HG03103 (cell line): ENCODE data around the gene INSIG2.
A peak's percentile ranks its signal among the peaks of the same experiment; 100 is the strongest.

ENCODE experiments used
- ATAC-seq: cut with Tn5 transposase; IDR thresholded peaks from one replicate; pipeline ENCODE4 v1.9.1; 2021; ENCODE audit warnings: low read depth; ENCODE audit not compliant: unreplicated experiment

INSIG2 gene

DNA sequence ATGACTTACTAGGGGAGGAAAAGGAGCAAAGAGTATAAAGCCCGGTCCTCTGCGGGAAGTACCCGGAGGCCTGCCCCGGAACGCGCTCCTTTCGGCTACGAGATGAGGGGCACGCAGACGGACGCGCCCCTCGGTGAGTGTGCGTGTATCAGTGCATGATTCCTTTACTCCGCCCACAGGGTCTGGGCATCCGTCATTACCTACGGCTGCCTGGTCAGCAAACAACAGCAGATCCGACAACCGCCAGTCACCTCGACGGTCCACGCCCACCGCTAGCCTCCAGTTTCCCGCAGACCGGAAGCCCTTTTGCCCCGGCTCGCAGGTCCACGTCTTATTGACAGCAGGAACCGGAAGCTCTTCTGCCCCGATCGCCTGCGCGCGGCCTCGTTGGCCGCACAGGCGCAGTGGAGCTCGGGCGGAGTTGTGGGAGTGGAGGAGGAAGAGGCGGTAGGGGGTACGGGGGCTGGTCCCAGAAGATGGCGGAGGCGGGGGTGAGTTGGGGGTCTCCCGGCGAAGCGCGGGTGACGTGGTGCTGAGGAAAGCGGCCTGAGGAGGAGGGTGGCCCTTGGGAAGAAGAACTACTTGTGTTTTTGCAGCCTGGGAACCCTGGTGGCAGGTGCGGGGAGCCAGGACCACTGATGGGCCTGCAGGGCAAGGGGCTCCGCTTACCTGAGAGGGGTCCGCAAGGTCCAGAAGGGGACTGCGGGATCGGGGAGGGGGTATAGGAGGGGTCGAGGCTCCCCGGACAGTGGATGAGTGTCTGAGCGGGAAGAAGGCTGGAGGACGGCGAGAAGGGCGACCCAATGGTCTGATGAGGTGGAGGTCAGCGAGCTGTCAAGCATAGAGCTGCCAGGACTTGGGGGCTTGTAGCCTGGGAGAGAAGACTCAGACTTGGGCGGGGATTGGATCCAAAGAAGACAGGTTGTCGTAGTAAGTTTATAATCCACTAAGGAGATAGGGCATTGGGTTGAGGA, at the start of gene INSIG2:
Gene INSIG2 (plus strand): TSS at position 421 of the 974 bp plus-strand sequence. CDS start 8,086 bp downstream, outside the sequence.
- peak; percentile 92 for ATAC-seq

DNA sequence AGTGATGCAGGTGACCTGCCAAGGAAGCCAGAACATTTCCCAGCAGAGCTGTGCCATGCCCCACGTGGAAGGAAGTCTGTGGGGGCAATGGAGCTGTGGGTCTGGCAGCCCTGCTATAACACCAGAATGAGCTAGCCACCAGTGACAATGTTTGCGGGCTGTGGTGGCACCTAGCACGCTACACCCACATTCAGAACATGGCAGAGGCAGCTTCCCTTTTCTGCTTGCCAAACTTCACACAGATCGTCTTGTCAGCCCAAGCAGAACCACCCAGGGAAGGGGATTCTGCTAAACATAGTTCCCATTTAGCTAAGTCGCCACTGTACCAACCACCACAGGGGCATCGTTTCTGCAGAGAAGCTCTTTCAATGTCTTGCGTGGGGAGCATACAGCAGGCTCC, 47.4 kb upstream of the INSIG2 start:
- no peak for ATAC-seq

DNA sequence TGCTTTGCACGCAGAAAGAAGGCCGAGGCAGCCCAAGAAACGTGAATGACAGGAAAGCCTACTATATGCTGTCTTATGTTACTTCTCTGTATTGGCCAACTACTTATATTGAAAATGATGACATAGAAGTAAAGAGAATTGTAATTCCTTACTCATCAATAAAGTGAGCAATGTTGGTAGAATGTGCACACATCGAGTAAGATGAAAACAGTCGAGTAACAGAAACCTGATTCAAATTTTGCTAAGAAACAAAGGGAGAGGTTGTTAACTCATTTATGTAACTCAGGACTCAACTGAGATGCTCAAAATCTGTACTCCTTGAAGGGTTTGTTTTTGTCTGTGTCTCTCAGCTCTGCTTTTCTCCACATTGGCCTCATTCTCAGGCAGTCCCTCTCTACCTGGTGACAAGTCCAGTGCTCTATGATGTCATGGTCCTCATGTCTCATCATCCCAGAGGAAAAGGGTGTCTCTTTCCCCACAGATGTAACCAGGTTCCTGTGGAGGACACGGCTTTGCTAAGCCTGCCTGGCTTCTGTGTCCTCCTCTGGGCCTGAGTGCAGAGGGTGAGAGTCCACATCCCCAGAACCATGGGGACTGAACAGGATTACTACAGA, 44.1 kb upstream of the INSIG2 start:
- no peak for ATAC-seq

DNA sequence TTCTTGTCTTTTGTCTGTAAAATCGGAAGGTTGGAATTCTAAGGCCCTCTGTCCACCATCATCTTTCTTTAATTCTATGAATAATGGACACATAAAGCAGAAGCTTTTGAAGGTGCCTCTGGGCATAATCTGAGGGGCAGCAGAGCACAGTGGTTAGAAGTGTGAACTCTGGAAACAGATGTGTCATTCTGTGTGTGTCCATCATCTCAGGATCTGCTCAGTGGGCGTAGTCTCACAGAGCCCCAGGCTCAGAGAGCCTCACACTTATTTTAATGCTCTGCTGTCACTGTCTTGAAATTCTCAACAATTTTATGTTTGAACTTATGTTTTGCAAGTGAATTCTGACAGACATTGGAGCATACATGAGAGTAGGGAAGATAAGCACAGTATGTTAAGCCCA, 43.4 kb upstream of the INSIG2 start:
- no peak for ATAC-seq

DNA sequence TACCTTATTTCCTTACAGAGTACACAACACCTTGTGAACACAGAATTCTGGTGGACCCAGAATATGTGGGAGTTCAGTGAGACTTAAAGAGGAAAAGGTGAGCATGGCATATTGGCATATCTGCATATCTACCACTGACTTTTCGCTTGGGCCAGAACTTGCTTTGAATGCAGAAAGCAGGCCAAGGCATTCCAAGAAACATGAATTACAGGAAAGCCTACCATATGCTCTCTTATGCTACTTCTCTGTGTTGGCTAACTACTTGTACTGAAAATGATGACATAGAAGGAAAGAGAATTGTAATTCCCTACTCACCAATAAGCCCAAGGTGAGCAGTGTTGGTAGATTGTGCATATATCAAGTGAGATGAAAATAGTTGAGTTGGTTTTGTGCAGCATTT, 43.0 kb upstream of the INSIG2 start:
- ATAC-seq, result no peak

DNA sequence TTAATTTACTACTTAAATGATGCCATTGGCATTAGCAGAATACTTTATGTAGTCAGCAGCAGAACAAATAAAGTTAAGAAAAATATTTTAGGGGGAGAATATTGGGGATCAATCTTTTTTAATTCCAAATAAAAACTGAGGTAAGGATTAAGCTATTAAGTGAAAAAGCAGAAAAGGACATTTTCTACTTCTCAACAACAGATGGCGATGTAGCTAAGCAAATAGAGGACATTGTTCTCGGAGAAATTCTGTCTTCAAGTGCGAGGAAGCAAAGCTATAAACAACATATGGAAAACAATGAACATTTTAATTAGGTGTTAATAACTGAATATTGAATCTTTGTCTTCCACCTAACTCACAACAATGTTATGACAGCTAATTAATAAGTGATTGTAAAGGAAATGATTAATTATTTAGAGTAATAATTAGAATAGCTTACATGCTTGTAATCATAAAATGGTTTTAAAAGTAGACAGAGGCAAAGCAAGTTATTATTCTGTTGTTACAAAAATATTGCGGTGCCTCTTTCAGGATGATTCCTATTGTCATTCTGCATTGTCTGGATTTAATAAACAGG, 41.5 kb upstream of the INSIG2 start:
- ATAC-seq, result no peak

DNA sequence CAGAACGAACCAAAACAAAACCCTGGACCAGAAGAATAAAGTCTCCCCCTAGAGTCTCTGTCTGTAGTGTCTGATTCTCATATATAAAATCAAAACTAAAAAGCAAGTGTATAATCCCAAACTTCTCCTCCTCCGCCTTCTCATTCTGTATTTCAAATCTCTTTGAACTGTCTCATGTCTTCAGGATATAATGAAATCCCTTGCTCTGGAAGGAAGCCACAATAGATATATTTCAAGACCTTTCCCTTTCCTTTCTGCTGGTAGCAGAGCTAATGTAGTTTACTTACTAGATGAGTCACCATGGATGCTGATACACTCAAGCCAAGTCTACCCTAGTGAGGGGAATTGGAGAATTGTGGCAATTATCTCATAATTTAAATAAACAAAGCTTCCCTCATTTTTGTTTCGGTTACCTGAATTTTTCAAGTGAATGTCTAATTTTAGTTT, 40.9 kb upstream of the INSIG2 start:
- no peak for ATAC-seq

DNA sequence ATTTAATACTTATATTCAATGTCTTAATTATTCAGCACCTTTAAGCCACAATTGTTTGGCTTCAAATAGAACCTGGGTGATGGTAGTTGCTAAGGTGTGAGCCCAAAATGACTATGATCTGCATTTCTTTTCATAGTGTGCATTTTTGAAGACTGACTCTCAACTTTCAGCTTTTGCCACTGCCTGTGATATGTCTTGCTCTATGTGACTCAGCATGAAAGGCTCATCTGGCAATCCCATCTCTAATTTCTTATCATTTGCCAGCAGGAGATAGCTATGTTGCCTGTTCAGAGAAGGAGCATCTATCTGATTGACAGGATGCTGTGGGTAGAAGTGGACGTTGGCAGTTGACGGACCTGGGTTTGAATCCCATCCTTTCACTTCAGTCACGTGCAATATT, 39.9 kb upstream of the INSIG2 start:
- ATAC-seq, result no peak

DNA sequence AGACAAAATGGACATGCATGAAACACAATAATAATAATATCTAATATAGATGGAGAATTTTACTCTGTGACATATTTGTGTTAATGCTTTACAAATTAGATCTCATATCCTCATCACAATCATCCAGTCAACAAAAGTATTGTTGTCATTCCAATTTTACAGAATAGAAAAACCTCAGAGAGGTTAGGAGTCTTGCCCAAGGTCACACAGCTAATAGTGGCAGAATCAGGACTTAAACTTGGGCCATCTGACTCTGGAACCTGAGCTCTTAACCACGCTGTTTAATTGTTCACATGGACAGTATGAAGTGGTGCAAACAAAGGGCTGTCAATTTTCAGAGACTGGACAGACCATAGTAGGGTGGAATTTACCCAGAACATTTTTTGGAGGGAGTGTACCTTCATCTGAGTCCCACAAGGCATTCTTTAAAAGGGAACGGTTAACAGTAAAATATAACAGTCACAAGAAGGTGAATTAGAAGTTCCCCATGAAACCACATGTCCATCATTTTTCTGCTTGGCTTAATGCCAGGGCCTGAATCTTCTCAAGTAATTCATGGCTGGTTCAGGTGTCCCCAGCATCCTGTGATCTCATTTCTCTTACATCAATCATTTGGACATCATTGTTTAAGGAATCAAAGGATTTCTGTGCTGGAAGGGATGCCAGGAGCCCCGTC, 39.0 kb upstream of the INSIG2 start:
- ATAC-seq, result no peak

DNA sequence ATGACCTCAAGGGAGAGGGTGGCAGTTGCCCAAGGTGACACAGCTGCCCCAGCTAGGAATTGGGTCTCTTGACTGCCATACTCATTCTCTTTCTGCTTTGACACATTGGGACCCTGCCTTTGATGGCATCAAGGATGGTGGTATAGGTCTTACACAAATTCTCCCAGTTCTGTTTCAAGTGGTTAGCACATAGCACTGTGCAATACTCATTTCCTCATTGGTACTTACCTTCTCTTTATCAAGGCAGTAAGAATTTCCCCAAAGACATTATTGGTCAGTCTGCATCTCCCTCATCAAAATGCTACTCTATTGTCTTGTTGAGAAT, 38.5 kb upstream of the INSIG2 start:
- no peak for ATAC-seq

DNA sequence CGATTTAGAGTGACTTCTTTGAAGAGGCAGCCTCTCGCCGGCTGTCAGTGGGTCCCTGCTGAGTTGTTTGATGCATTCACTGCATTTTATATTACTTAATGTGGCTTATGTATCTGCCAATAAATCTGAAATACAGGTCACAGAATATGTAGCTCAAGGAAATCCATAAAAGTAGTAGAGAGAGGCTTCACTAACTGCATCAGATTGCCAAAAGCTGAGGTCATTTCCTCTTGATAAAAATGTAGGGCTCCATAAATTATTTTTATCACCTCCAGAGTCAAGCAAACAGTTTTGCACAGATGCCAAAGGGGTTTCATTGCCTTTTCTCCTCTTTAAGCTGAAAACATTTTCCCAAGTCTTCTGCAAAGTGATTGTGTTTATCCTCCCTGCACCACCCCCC, 37.9 kb upstream of the INSIG2 start:
- ATAC-seq, result no peak

DNA sequence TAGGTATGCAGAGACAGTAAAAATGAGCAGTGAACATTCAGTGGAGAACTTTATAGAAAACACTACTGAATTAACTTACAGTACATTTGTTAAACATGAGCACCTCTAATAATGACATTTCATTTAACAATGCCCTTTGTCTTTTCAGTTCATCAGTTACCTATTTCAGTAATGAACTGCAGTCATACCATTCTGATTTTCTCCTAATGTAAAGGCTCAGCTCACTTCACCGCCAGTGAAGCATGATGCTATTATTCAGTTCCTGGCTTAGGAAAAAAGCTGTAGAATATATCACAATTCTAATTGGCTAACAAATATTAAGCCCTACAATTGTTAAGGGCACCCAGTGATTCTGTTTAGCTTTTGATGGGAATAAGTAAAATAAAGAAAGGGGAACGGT, 37.3 kb upstream of the INSIG2 start:
- ATAC-seq, result no peak

DNA sequence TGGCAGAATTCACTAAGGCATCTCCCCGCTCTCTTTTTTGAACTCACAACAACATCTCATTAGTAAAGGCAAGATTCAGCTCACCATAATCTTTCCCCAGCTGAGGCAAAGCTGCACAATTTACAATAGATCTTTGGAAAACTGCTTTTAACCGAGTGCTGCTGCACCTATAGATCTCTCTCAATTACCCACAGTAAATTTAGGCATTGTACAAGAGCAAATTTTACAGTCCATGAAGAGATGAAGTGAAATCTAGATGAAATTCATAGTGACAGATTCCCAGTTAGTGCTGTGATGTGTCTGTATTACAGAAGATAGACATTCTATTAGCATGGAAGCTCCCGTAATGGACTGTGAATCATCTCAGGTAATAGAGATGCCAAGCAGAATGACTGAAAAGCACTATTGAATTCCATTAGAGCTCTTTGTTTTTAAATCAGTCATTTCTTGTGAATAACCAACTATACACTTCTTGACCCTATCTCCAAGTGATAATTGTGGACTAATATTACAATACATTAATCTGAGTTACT, 36.4 kb upstream of the INSIG2 start:
- ATAC-seq, result no peak

DNA sequence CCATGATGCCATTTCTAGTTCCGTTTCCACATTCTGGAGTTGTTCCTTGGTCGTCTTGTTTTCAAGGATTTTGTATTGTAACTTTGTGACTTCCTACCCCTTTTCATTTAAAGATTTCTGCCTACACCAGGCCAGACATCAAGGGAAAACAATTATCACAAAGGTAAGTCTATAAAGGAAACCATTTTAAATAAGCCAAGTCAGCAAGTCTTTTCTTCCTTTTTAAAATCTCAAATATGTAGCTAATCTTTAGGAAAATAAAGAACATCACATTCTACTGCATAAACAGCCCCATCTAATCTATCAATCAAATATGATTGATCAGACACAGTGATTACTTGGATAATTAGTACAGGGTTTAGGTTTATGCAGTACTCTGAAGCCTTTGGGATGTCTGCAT, 35.8 kb upstream of the INSIG2 start:
- ATAC-seq, result no peak

DNA sequence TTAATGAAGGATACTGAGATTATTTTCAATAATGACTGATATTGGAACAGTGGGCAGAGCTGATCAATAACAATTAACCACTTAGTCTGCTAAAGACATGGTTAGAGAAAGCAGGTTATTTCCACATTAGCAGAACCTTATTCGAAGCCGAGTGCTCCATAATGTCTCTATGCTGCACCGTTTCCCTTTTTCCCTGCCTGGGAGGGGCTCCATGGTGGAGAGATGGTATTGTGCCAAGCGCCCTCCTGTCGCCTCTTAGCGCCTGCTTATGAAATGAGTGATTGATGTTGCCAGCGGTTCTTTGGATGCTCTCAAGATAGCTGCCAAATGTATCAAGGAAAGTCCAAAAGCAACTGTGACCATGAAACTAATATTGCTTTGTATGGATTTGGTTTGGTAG, 34.6 kb upstream of the INSIG2 start:
- ATAC-seq, result no peak

DNA sequence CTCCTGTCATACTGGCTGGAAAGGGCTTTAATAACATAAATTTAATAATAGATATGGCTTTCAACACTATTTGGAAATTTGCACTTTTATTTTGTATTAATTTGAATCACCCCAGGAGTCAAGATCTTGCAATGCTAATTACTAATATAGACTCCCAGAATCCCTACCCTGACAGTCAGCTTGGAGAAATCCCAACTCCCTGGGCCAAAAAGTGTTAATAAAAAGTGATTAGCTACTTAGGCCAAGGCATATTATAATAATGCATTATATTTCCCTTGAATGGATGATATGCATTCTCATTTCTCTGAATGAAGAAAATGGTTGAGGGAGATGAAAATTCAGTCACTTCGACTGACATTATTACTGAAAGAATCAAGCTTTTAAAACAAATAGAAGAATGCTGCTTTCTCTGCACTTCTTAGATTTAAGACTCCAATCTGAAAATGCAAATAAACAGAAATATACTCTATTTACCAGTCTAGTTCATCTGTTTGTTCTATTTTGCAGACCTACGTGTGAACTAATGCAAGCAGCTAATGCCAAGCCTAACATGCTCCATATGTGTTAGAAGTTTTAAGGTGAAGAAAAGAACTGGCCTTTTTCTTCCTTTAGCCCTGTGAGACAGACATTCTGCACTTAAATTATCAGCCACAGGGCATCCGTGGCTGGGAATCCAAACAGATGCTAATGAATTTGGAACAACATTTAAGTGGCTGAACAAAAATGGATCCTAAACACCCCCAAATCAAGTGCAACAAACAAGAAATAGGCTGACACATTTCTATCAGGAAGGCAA, 33.9 kb upstream of the INSIG2 start:
- no peak for ATAC-seq

DNA sequence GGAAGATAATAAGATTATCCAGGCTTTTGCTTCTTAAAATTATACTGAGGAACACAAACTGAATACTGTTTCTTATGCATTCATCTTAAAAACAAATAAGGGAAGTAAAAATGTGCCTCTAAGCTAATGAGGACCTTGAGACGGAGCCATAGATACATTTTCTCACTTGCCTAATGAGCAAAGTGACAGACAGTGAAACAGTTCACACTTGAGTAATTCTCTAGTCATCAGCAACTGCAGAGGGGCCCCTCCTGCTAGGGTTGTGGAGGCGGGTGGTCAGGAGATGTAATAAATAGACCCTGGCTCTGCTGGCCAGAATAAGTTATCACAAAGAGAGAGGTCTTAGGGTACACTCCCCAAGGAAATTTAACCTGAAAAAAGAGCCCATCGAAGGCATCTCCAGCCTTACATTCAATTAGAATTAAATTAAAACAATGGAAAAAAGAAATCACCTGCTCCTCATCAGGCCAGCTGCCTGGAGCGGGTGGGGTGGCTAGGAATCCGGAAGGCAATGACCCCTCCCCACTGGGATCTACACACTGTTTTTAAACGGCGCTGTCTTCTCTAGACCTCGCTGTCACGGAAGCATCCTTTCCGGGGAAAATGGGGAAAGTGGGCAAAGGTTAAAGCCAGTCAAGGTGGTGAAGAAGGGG, 32.6 kb upstream of the INSIG2 start:
- peak; percentile 74 for ATAC-seq

DNA sequence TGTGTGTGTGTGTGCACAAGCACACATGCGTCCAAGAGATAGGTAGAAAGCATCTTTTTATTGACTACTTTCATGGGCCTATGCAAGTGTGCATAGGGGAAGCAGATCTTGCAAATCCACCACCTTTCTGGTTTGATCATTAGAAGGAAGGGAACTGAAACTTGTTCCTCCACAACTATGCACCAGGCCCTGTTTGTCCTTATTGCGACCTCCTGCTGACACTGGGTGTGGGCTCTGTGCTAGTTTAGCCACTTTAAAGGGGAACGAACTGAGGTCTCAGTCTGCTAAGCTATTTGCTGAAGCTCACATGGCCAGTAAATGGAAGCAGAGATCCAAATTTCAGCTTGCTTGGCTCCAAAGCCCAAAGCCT, 32.1 kb upstream of the INSIG2 start:
- peak; percentile 76 for ATAC-seq

DNA sequence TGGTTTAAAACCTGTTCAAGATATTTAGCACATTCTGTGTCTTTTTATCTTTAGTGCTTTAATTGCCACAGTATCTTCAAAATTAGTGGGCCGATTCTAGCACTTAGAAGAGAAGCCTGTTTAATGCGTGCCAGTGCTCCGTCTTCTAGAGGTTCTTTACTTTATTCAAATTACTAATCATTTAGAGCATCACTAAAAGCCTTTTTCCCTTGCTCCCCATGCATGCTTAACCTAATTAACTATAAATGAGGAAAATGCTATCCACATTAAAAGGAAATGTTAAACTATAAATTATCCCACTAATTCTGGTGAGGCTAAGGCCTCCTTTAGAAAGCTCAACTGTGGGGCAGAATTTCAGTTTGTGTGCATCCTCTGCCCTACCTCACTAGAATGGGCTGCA, 31.5 kb upstream of the INSIG2 start:
- no peak for ATAC-seq

DNA sequence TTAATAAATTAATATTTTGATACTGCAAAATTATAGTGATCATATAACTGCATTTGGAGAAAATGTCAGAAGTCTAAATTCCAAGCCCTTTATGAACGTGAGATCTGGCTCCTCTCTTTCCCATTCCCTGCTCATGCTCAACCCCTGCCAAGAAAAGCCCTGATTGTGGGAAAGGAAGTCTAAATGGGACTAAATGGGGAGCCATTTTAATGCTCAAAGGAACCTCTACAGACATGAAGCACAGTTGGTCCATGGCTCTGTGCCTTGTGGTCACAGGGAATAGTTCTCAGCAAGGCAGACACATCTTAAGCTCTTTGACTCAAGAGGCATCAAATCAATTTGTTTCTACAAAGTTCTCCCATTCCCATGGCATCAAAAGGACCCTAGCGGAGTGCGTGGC, 29.3 kb upstream of the INSIG2 start:
- no peak for ATAC-seq
